ENCODE data around the gene PRRC2A. TPM values are rescaled to one million over a fixed set of nuclear protein-coding genes. Genes with fewer than 3 reads are reported as not detected.

The PRRC2A gene
- total RNA-seq, 6 donors from 2014 or later: 80.1 to 154 (median 125) TPM

GRCh38 chr6:31655349-31656237 lies 35.1 kb downstream of the PRRC2A start, which contains the start of gene APOM:
APOM (plus strand) TSS chr6:31655894; CDS start chr6:31655967, 73 bp downstream.
- Histone ChIP-seq H3K4me3 (no peak within 1 kb of the TSS), H3K9me3 (no peaks in the 10 kb centered on the region), H3K27ac (no peak within 1 kb of the TSS), H3K27me3 (no peaks in the 10 kb centered on the region), H3K36me3 (peaks cover 0 to 30% (median 10%) of the 10 kb centered on the region in 4 donors), H3K4me1 (peaks cover 38 to 53% (median 41%) of the 10 kb centered on the region in 4 donors)
- DNase-seq (no peak), ATAC-seq (ENCODE audit: low FRiP score in 2 of 2) (no peak)
- no peak for TF ChIP-seq CTCF (IDR thresholded peaks at IDR 0.05)
- no peak for TF ChIP-seq POLR2A (IDR thresholded peaks at IDR 0.05)
- TF ChIP-seq EP300 (IDR thresholded peaks at IDR 0.05): no peak
- TF ChIP-seq POLR2AphosphoS5 (IDR thresholded peaks at IDR 0.05): no peak
- WGBS, 2 donors: 87 to 89% methylated on average over 8 of the region's 8 CpGs

GRCh38 chr6:31657406-31658157 lies 37.1 kb downstream of the PRRC2A start:
- no peak for DNase-seq
- Histone ChIP-seq H3K4me3 (no peak overlapping the region), H3K27me3 (no peaks in the 10 kb centered on the region), H3K9me3 (no peaks in the 10 kb centered on the region), H3K4me1 (peaks cover 36 to 58% (median 41%) of the 10 kb centered on the region in 4 donors), H3K27ac (no peak overlapping the region), H3K36me3 (peaks cover 0 to 40% (median 17%) of the 10 kb centered on the region in 4 donors)
- 82 to 86% methylated on average over 6 of the region's 6 CpGs for WGBS, 2 donors
- TF ChIP-seq EP300 (IDR thresholded peaks at IDR 0.05) (no peak), POLR2A (IDR thresholded peaks at IDR 0.05) (no peak), CTCF (IDR thresholded peaks at IDR 0.05) (no peak), POLR2AphosphoS5 (IDR thresholded peaks at IDR 0.05) (no peak)
- ATAC-seq (ENCODE audit: low FRiP score in 2 of 2): no peak

- Histone ChIP-seq H3K36me3 (peaks cover 0 to 43% (median 17%) of the 10 kb centered on the region in 4 donors), H3K9me3 (no peaks in the 10 kb centered on the region), H3K4me3 (peak overlapping the region in 1 of 4 donors; percentile 64), H3K4me1 (peaks cover 38 to 62% (median 46%) of the 10 kb centered on the region in 4 donors), H3K27me3 (no peaks in the 10 kb centered on the region), H3K27ac (peak overlapping the region in 1 of 4 donors; percentile 13)
- WGBS, 2 donors: 77 to 84% methylated on average over 4 of the region's 4 CpGs
- TF ChIP-seq POLR2AphosphoS5 (IDR thresholded peaks at IDR 0.05): no peak
- TF ChIP-seq CTCF (IDR thresholded peaks at IDR 0.05): no peak
- no peak for TF ChIP-seq EP300 (IDR thresholded peaks at IDR 0.05)
- TF ChIP-seq POLR2A (IDR thresholded peaks at IDR 0.05): no peak
- ATAC-seq (ENCODE audit: low FRiP score in 2 of 2) (no peak), DNase-seq (no peak)
These were observed 37.7 kb downstream of the PRRC2A start for GRCh38 chr6:31658158-31658688.

GRCh38 chr6:31658983-31659648 lies 38.6 kb downstream of the PRRC2A start:
- H3K4me3 ChIP-seq: peak overlapping the region; percentile 64 to 92 (median 64)
- H3K27ac ChIP-seq: peak overlapping the region; percentile 84 to 97 (median 90)
- DNase-seq (no peak), ATAC-seq (ENCODE audit: low FRiP score in 2 of 2) (no peak)
- H3K9me3 ChIP-seq: no peaks in the 10 kb centered on the region
- peaks cover 41 to 64% (median 48%) of the 10 kb centered on the region in 4 donors for H3K4me1 ChIP-seq
- TF ChIP-seq POLR2A (IDR thresholded peaks at IDR 0.05) (no peak), EP300 (IDR thresholded peaks at IDR 0.05) (no peak), CTCF (IDR thresholded peaks at IDR 0.05) (no peak), POLR2AphosphoS5 (IDR thresholded peaks at IDR 0.05) (no peak)
- no peaks in the 10 kb centered on the region for H3K27me3 ChIP-seq
- peaks cover 0 to 46% (median 17%) of the 10 kb centered on the region in 4 donors for H3K36me3 ChIP-seq
- 80 to 87% methylated on average over 8 to 13 of the region's 13 CpGs for WGBS, 2 donors

Measured in upper lobe of left lung (tissue), 6 donors.